Measurements from ENCODE around the gene PDE4B.
A peak's percentile ranks its signal among the peaks of the same experiment; 100 is the strongest.

PDE4B gene

DNA sequence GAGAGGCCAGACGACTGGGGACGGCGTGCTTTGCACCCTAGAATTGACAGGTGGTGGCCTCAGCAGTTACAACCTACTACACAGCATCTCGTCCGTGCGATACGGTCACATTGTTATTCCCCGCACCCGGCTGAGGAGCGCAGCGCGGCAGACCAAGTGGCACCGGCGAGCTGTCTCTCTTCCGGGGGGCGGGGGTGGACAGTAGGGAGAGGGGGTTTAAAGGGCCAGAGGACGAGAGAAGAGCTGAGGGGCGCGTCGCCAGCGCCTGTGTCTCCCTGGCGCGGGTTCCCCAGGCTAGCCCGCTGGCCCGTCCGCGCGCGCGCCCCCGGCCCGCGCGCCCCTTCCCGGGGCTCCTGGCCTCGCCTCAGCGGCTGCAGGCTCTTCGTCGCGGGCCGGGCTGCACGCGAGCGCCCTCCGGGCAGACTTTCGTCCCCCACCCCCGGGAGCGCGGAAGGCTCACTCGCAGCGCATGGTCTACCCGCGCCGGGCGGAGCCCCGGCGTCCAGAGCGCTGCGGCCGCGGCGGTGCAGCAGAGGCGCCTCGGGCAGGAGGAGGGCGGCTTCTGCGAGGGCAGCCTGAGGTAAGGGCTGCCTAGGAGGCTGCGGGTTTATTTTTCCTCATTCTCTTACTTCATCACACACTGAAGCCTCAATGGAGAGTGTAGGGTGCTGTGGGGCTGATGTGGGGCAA lies at the start of gene PDE4B:
TSS of gene PDE4B (plus strand) at position 227 of the 690 bp plus-strand sequence.
- no peak for DNase-seq

DNA sequence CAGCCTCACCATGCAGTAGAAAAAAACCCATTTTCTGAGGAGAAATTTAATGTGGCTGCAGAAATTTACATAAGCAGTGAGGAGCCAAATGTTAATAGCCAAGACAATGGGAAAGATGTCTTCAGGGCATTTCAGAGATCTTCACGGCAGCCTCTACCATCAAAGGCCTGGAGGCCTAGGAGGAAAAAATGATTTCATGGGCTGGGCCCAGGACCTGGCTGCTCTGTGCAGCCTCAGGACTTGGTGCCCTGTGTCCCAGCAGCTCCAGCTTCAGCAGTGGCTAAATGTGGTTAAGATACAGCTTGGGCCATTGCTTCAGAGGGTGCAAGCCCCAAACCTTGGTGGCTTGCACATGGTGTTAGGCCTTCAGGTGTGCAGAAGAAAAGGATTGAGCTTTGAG lies 48.0 kb upstream of the PDE4B start:
- DNase-seq: no peak

DNA sequence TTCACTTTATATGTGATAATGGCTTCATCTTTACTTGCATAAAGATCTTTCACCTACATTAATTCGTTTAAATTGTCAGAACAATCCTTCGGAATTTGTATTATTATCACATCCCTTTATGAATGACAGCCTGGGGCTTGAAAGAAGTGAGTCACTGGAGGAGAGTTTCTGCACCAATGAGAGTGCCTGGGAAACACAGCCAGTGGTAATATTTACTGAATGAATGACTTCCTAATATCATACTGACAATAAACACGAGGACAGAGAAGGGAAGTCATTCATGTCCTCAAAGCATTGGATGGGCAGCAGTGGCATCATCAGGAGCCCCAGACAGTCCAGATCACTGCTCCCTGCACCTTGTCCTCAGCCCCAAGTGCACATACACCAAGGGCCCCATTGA lies 40.7 kb upstream of the PDE4B start:
- DNase-seq: no peak

DNA sequence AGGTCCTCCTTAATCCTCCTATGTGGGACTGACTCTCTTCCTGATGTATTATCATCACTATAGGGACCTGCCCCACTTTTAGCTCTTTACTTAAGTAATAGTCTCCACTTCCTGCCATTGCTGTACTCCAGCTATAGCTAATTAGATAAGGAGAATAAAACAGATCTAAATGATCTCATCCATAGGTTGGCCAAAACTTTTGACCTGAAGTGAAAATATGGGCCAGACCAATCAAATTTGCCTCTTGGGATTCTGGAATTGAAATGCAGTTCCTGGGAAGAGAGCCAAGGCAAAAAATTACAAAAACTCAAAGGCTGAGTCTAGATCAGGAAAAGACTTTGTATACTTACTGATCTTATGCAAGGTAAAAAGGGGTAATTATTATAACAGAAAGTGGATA lies 36.1 kb upstream of the PDE4B start:
- no peak for DNase-seq

DNA sequence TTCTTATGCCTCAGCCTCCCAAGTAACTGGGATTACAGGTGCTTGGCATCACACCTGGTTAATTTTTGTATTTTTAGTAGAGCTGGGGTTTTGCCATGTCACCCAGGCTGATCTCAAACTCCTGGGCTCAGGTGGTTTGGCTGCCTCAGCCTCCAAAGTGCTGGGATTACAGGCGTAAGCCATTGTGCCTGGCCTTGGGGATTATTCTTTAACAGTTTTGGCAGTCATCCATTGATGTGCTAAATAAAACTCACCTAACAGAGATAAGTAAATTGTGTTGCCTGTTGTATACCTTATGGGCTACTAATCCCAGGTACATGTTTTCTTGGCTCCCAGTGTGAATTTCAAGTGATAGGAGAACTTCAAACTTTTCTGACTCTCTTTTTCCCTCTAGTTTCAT lies 35.2 kb upstream of the PDE4B start:
- DNase-seq: no peak

DNA sequence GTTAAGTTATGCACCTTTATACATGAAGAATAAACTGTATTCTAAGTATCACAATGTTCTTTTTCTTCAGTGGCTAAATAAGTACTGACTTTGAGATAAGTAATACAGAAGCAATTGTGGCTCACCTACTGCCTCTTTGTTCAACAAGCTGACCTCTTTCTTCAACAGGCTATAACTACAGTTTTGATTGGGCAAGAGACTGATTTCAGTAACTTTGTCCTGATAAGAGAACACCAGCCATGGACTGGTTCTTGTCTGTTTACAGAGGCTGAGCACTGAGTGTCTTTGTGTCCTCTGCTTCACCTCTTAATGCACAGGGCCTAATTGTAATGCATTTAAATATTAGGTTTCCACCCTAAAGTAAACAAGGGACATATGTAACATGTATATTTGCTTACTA lies 34.6 kb upstream of the PDE4B start:
- DNase-seq: no peak

DNA sequence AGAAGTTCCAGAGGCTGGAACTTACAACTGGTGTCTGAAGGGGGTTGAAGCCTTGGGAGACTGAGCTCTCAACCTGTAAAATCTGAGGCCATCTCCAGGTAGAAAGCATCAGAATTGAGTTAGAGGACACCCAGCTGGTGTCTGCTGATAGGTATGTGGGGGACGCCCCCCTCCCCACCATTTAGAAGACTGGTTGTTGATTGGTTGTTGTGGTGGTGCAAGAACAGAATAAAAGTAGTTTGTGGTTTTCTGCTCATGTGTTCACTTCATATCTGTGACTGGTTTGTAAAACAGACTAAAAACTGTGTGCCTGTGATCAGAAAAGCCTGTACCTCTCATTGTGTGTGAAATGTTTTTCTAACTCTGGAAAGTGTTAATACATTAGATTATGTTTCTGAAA lies 33.2 kb upstream of the PDE4B start:
- no peak for DNase-seq

DNA sequence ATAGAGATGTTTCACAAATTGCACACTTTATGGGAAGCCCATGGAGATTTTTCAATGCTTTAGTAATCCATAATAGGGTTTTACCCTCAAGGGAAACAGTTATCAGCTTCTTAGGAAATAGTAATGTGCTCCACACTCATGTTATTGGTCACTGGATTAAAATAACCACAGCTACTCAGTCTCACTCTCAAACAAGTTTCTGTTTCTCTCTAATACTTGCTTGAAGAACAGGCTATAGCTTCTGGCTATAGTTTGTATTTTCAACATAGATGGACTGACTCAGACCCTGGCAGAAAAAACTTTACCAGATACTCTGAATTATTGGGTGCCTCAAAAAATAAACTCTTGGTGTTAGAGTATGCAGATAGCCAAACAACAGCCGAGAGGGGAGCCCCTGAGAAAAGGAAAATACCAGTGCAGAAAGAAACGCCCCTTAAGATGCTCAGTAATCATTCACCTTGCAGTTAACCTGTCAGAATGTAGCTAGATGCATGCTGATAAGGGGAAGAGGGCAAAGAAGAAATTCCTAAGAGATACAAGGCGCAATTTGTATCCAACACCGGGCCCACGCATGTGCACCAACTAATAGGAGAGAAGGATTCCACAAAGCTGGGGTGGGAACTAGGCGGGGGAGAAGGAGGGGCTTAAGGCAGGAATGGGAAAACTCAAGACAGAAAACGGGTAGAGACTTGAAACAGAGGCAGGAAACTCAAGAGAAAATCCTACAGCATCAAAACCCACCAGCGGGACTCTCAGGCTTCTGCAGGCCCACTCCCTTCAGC lies 30.4 kb upstream of the PDE4B start:
- no peak for DNase-seq

DNA sequence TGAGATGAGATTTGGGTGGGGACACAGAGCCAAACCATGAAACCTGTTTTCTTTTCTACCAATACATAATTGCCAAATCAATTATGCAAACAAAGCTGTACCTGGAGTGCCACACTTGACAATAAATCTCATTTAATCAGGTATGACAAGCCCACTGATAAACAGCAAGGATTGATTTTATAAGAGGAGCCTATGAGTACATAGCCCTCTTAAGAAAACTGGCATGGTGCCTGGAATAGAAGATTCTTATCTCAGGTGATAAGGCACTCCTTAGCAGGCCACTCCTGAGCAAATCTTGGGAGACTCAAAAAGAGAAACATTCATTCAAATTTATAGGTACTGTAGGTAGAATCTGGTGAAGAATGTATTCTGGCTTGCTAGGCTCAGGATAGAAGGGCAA lies 28.6 kb upstream of the PDE4B start:
- DNase-seq: no peak

DNA sequence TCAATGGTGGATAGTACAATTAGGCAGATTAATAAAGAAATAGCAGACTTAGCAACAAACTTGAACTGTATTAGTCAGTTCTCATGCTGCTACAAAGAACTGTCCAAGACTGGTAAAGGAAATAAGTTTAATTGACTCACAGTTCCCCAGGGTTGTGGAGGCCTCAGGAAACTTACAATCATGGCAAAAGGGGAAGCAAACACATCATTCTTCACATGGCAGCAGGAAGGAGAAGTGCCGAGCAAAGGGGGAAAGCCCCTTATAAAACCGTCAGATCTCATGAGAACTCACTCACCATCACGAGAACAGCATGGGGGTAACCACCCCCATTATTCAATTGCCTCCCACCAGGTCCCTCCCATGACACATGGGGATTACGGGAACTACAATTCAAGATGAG lies 27.1 kb upstream of the PDE4B start:
- no peak for DNase-seq

DNA sequence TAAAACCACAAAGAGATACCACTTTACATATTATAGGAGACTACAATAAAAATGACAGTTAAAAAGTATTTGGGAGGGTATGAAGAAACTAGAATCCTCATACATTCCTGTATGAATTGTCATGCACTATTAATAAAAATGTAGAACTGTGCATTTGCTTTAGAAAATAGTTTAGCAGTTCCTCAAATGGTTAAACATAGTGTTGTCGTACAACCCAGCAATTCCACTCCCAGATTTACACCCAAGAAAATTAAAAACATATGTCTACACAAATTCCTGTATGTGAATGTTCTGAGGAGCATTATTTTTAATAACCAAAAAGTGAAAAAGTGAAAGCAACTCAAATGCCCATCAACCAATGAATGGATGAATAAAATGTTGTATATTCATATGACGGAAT lies 23.1 kb upstream of the PDE4B start:
- DNase-seq: no peak

DNA sequence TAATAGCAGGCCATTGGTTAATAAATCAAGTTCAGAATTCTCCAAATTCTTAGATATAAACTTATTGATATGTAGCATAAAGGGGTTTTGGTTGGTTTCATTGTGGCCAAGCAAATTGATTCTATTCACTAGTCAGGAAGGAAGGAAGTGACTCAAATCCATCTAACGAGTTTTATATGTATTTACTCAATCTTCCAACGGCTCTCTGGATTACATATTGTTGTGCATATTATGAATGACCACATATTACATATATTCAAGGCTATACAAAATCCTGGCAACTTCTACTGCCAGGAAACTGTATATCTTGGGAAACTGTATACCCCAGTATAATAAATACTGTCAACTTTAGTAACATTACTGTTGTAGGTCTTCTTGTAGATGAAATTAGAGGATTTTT lies 20.1 kb upstream of the PDE4B start:
- DNase-seq: no peak

DNA sequence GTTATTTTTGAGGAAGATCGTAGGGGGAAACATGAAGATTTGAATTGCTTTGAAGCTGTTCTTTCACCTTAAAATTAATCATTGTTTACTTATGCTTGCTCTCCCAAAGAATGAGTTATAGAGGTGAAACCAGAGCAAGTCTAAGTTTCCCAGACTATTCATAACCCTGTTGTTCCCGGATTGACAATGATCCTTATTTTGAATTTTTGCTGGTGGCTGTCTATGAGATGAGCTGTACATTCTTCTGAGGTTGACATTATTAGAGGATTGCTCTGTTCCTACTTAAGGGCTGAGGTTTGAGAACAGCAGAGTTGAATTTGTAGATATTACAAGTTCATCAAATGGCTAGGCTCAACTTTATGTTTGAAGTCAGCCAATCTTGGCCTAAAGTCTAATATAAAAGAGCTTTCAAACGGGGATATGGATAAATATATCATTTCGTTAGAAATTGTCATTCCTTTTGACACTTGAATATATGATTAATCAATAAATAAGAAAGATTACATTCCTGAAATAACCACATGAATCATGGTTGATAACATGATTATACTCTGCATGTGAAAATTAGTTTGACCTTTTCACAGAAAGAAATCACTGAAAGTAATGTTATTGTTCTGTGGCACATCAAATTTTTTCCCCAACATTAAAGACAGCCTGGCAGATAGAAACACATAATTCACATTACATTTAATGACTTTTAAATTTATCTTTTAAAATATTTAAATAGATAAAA lies 19.1 kb upstream of the PDE4B start:
- DNase-seq: no peak

DNA sequence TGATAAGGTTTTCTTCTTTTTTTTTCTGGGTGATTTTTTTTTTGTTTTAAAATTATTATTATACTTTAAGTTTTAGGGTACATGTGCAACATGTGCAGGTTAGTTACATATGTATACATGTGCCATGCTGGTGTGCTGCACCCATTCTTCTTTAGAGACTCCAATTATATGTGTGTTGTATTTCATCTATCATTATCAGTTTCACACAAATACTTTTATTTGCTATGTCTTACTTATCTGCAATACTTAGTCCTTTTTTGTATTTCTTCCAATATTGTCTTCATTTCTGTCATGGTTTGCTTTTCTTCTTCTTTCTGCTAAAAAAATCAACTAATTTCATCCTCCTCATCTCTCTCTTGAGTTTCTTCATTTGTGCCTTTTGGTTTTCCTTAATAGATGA lies 3.9 kb upstream of the PDE4B start:
- no peak for DNase-seq

DNA sequence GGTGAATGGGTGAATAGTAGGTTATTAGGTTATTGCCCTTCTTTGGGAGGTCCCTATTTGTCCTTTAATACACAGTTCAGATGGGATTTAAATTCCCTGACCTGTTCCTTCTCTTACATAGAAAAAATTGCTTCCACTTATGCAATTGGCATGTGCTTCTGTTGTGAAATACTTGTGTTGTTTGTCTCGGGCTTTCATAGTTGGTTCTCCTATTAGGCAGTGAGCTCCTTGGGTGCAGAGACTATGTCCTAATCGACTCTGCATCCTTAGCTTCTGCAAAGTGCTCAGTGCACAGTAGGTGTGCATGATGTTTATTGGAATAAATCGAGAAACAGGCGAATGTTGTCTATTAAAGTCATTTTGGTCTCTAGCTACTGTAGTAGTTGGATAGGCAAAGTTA lies 1.3 kb upstream of the PDE4B start:
- DNase-seq: no peak

DNA sequence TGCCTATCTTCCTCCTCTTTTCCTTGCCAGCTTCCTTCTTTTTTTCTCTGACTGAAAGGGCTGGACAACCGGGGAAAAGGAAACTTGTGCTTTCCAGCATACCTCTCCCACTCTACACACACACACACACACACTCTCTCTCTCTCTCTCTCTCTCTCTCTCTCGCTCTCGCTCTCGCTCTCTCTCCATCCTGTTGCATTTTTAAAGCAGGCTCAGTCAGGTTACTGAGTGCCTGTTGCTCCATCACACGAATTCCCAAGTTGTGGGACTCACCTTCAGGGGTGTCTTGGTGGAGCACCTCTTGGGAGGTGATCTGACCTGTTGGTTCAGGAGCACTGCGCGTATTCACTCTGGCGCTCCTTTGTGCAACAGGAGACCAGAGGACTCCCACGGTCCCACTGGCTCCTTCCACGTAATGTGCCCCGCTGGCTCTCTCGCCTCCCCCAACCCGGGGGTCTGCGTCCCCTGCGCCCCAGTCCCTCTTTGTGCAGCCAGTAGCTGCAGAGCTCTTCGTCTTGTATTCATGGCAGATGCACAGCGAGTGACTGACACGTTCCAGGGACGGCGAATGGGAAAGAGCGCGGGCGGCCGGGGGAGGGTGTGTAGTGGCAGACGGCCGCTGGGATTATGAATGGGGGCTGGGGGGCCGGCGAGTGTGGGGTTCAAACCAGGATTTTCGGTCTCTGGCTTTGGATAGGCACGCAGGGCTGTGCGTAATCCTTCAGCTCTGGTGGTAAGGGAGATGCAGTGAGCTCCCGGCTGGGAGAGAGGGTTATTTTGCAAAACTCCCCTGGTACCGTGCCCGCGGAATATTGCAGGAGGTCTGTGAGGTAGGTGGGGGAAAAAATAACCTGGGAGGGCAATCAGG lies 660 bp upstream of the PDE4B start:
- DNase-seq: no peak

DNA sequence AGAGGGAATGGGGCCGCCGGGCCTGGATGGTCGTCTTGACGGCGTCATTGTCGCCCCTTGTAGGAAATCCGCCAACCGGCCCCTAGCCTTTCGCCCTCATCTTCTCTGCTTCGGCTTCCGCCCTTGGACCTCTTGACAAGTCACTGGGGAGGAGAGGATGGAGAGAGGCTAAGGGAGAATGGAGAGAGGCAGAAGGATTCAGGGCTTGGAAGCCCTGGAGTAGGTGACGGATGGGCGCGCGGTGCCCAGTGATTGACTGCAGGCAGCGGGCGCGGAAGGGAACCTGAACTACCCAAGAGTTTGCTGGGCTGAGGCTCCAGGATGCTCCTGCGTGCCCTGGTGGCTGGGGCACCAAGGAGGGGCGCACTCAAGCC lies 651 bp downstream of the PDE4B start:
- DNase-seq: no peak

DNA sequence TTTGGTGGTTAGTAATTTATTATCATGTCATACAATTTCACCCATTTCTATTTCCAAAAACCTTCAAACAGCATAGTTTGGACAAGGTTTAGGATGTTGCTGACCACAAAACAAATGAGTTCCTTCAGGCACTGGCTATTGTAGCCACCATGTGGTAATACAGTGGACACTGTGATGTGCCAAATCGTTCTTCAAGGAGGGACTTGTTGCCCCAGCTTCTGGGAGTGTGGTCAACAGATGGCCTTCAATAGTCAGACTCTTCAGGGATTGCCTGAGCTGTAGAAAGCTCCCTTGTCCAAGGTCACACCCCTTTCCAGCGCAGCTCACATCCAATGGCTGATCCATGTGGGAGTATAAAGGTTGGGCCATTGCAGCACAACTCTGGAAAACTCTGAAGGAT lies 2.6 kb downstream of the PDE4B start:
- DNase-seq: no peak

DNA sequence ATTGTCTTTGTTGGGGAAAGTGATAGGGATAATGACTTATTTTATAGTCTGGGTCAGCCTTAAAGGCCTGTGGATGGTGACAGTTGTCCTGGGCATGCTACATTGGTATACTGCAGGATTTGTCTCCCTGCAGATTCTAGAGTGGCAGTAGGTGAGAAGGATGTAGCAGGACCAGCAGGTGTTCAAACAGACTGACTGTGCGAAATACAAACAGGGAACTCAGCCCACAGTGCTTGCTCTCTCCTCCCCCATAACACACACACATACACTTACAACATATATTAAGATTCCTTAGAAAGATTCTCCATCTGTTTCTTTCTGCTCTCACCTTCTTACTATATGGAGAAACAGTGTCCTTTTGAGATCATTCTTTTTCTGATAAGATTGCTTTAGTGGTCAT lies 6.9 kb downstream of the PDE4B start:
- no peak for DNase-seq

DNA sequence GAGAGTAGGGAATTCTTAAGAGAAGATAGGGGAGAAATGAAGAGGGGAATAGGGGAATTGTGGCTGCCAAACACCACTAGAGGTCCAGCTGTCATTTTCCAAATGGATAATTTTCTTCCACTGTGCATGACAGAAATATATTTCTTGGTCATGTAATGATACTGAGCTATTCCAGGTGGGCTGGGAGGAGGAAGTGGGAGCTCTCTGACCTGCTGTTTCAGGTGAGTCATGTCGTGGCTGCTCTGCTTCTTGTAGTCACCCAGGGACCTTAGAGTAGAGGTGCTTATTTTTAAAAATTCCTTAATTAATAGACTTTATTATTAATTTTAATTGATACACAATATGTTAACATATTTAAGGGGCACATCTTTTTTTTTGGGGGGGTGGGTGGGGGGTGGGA lies 11.9 kb downstream of the PDE4B start:
- no peak for DNase-seq

DNA sequence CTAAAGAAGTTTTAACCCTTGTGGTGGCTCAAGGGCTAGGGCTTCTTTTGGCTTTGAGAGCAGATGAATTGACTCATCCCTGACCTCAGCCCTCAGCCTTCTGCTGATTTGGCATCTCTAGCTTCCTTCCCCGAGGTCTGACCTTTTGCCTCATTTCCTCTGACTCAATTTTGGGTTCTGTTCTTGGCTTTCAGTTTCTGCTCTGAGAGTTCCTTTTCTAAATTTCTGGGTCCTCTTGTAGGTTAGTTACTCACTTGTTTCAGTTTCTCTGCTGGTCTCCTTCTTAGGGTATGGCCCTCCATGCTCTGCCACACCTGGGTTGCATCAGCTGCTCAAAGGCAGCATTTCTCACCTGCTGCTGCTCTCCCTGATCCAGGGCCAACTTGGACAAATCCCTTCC lies 19.4 kb downstream of the PDE4B start:
- peak; percentile 57 for DNase-seq

DNA sequence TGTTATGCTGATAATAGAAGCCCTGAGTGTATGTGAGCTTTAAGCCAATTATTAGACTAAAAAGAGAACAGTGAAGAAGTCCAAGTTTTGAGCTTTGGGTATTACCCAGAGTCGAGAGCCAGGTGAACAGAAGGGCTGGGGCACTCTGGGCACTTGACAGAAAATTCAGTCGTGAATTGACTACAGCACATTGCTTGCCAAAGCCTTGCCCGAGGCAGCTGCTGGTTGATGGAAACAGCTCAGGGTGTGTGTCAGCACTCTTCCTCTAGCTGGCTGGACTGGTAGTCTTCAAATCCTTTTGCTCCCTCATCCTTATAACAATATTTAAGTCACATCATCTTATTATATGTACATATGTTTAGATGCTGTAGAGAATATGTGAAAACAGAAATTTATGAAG lies 21.3 kb downstream of the PDE4B start:
- DNase-seq: no peak

DNA sequence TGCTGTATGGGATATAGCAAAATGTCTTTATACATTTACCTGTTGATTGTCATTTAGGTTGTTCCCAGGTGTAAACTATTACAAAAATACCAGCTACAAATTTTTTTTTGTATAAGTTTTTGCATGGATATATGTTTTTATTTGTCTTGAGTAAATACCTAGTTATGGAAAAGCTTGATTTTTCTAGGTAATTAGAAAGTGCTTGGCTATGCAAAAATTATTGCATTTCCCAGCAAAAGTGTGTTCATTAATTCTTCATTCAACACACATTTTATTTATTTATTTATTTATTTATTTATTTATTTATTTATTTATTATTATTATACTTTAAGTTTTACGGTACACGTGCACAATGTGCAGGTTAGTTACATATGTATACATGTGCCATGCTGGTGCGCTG lies 22.1 kb downstream of the PDE4B start:
- no peak for DNase-seq
